Activated CD4-positive, CD25-positive, alpha-beta regulatory T cell treated with anti-CD3 and anti-CD28 coated beads, Interleukin-2, amount 50 U/mL, for 16 hours (primary cell): ENCODE results near the gene HOXD9.

Experiments
- DNase-seq: peaks from one replicate; pipeline ENCODE4 v3.0.0-alpha.2; 2020; ENCODE audit warnings: low read depth, low spot score

Gene HOXD9

GRCh38 chr2:176137906-176138305, 15.4 kb downstream of the HOXD9 start:
- DNase-seq, result no peak

- no peak for DNase-seq
Measured at GRCh38 chr2:176138526-176138922, 16.0 kb downstream of the HOXD9 start.

- DNase-seq, result no peak
Measured at GRCh38 chr2:176138923-176139660, 16.6 kb downstream of the HOXD9 start.

- no peak for DNase-seq
Measured at GRCh38 chr2:176139661-176140512, 17.4 kb downstream of the HOXD9 start.

GRCh38 chr2:176140513-176141317, 18.2 kb downstream of the HOXD9 start:
- peak; percentile 20 for DNase-seq

GRCh38 chr2:176142281-176142680, 19.8 kb downstream of the HOXD9 start:
- DNase-seq, result no peak

GRCh38 chr2:176145085-176145969, 22.8 kb downstream of the HOXD9 start:
- no peak for DNase-seq

- DNase-seq, result no peak
Measured at GRCh38 chr2:176146101-176146500, 23.6 kb downstream of the HOXD9 start.

- no peak for DNase-seq
Measured at GRCh38 chr2:176146645-176147044, 24.1 kb downstream of the HOXD9 start.

GRCh38 chr2:176147210-176147799, 24.8 kb downstream of the HOXD9 start:
- DNase-seq, result no peak

GRCh38 chr2:176147800-176148496, 25.4 kb downstream of the HOXD9 start:
- DNase-seq, result no peak

- no peak for DNase-seq
Measured at GRCh38 chr2:176148751-176149421, 26.4 kb downstream of the HOXD9 start.

GRCh38 chr2:176149481-176149938, 27.0 kb downstream of the HOXD9 start:
- DNase-seq, result no peak

GRCh38 chr2:176149939-176150583, 27.5 kb downstream of the HOXD9 start:
- no peak for DNase-seq

GRCh38 chr2:176150584-176151441, 28.3 kb downstream of the HOXD9 start:
- DNase-seq, result no peak

GRCh38 chr2:176151442-176152287, 29.1 kb downstream of the HOXD9 start, which contains the start of gene HOXD4:
HOXD4 (plus strand) TSS chr2:176151550; CDS start chr2:176151634, 84 bp downstream.
- no peak for DNase-seq
